ENCODE measurements around the gene SH3BP4.

SH3BP4 gene

DNA sequence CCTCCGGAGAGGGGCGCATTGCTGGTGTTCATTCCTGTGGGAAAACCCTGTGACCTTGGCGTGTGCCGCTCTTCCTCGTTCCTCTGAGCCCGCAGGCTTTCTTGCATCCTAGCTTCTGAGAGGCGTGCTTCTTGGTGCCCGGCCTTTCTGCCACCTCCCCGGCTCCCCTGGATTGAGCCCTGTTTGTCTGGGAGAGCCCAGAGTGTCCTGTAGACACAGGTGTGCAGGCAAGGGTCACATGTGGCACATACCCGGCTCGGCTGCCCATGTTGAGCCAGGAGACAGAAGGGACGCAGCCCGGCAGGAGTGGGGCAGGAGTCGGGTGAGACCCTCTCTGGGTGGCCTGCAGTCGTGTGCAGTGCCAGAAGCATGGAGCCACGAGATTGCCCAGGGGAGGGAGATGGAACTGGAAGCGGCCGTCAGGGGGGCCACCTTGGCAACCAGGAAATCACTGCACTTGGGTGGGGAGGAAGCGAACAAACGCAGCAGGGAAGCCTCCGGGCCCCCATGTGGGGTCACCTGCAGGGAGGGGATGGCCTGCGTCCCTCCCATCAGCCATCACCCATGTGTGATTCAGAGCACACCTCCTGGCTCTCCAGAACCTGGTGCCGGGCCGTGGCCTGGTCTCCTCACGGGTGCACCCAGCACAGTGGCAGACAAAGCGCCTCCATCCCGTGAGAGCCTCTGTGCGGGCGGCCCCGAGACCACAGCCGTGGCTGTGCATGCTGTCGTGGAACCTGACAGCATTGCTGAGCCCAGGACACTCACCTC, 92.9 kb downstream of the SH3BP4 start:
- Histone ChIP-seq H3K9me2 (replicated peaks; ENCODE audit: control insufficient read depth, low read length) (no peaks in the 10 kb centered on the region), H3K4me1 (ENCODE audit: control insufficient read depth, low read length) (no peaks in the 10 kb centered on the region), H3K79me2 (ENCODE audit: control insufficient read depth, low read length) (no peaks in the 10 kb centered on the region), H3K36me3 (ENCODE audit: control insufficient read depth, low read length) (no peaks in the 10 kb centered on the region), H3F3A (ENCODE audit: control insufficient read depth, insufficient read depth) (no peaks in the 10 kb centered on the region), H4K20me1 (ENCODE audit: control insufficient read depth, insufficient read depth, low read depth, low read length) (no peaks in the 10 kb centered on the region), H3K4me3 (ENCODE audit: low read length) (no peak overlapping the region), H3K27ac (ENCODE audit: low read depth, low read length) (no peak overlapping the region), H3K4me2 (ENCODE audit: low read length) (no peak overlapping the region), H3K9me3 (ENCODE audit: control insufficient read depth, insufficient read depth, low read length) (no peaks in the 10 kb centered on the region), H3K27me3 (ENCODE audit: control insufficient read depth, low read length) (no peaks in the 10 kb centered on the region)
- TF ChIP-seq EZH2phosphoT487 (IDR thresholded peaks at IDR 0.05; ENCODE audit: borderline replicate concordance, low read length) = no peak
- TF ChIP-seq, protein P1, sequence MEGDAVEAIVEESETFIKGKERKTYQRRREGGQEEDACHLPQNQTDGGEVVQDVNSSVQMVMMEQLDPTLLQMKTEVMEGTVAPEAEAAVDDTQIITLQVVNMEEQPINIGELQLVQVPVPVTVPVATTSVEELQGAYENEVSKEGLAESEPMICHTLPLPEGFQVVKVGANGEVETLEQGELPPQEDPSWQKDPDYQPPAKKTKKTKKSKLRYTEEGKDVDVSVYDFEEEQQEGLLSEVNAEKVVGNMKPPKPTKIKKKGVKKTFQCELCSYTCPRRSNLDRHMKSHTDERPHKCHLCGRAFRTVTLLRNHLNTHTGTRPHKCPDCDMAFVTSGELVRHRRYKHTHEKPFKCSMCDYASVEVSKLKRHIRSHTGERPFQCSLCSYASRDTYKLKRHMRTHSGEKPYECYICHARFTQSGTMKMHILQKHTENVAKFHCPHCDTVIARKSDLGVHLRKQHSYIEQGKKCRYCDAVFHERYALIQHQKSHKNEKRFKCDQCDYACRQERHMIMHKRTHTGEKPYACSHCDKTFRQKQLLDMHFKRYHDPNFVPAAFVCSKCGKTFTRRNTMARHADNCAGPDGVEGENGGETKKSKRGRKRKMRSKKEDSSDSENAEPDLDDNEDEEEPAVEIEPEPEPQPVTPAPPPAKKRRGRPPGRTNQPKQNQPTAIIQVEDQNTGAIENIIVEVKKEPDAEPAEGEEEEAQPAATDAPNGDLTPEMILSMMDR (IDR thresholded peaks at IDR 0.05; ENCODE audit: low read depth, low read length, poor library complexity, severe bottlenecking) = no peak

DNA sequence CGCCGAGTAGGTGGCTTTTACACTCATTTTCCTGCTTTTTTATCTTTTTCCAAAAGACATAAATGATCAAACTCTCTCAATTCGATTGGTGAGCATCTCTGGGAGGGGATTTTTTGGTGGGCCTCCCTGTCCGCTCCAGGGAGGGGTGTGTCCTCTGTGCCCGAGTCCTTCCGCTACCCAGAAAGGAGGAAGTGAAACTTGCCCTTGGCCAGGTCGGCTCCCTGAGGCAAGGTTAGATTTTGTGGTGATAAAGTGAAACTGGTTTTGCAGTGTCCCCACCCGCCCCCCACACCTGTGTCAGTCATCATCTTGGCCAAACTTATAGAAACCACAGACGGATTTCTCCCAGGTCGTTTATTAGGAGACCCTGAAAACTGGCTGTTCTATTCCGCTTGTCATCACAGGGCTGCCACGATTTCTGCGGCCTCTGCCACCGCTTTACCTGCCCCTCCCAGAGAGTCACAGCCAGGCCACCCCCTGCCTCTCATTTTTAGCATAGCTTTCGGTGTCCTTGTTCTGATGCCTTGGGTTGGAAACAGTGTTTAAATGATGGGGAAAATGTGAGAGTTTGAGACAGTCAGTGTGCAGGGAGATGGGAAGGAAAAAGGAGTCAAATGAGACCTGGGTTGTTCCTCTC, 93.6 kb downstream of the SH3BP4 start:
- Histone ChIP-seq H4K20me1 (ENCODE audit: control insufficient read depth, insufficient read depth, low read depth, low read length) (no peaks in the 10 kb centered on the region), H3K79me2 (ENCODE audit: control insufficient read depth, low read length) (no peaks in the 10 kb centered on the region)

DNA sequence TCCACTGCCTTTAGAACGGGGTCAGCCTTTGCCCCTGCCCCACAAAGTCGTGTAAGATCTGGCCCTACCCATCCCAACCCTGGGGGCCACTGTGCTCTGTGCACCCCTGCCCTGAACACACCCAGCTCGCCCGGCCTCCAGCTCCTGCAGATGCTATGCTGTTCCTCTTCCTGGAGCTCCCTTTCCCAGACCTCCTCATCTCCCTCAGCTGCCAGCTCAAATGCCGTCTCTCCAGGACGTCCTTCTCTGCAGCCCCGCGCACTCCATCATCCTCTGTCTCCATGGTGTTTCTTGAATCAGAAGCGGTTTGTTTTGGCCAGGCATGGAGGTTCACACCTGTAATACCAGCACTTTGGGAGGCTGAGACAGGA, 94.1 kb downstream of the SH3BP4 start:
- Histone ChIP-seq H3F3A (ENCODE audit: control insufficient read depth, insufficient read depth) (no peaks in the 10 kb centered on the region), H3K27ac (ENCODE audit: low read depth, low read length) (no peak overlapping the region), H4K20me1 (ENCODE audit: control insufficient read depth, insufficient read depth, low read depth, low read length) (no peaks in the 10 kb centered on the region), H3K4me2 (ENCODE audit: low read length) (no peak overlapping the region), H3K4me1 (ENCODE audit: control insufficient read depth, low read length) (no peaks in the 10 kb centered on the region), H3K9me3 (ENCODE audit: control insufficient read depth, insufficient read depth, low read length) (no peaks in the 10 kb centered on the region), H3K4me3 (ENCODE audit: low read length) (no peak overlapping the region), H3K27me3 (ENCODE audit: control insufficient read depth, low read length) (no peaks in the 10 kb centered on the region), H3K79me2 (ENCODE audit: control insufficient read depth, low read length) (no peaks in the 10 kb centered on the region), H3K36me3 (ENCODE audit: control insufficient read depth, low read length) (no peaks in the 10 kb centered on the region), H3K9me2 (replicated peaks; ENCODE audit: control insufficient read depth, low read length) (no peaks in the 10 kb centered on the region)
- TF ChIP-seq, protein P1 (IDR thresholded peaks at IDR 0.05; ENCODE audit: low read depth, low read length, poor library complexity, severe bottlenecking) = no peak
- no peak for TF ChIP-seq EZH2phosphoT487 (IDR thresholded peaks at IDR 0.05; ENCODE audit: borderline replicate concordance, low read length)

More for the DNA sequence above, 93.6 kb downstream of the SH3BP4 start:
- Histone ChIP-seq H3K4me3 (ENCODE audit: low read length) (no peak overlapping the region), H3K4me1 (ENCODE audit: control insufficient read depth, low read length) (no peaks in the 10 kb centered on the region), H3K27me3 (ENCODE audit: control insufficient read depth, low read length) (no peaks in the 10 kb centered on the region), H3F3A (ENCODE audit: control insufficient read depth, insufficient read depth) (no peaks in the 10 kb centered on the region), H3K36me3 (ENCODE audit: control insufficient read depth, low read length) (no peaks in the 10 kb centered on the region), H3K27ac (ENCODE audit: low read depth, low read length) (no peak overlapping the region), H3K9me3 (ENCODE audit: control insufficient read depth, insufficient read depth, low read length) (no peaks in the 10 kb centered on the region), H3K4me2 (ENCODE audit: low read length) (no peak overlapping the region), H3K9me2 (replicated peaks; ENCODE audit: control insufficient read depth, low read length) (no peaks in the 10 kb centered on the region)
- TF ChIP-seq, protein P1 (IDR thresholded peaks at IDR 0.05; ENCODE audit: low read depth, low read length, poor library complexity, severe bottlenecking) = no peak
- no peak for TF ChIP-seq EZH2phosphoT487 (IDR thresholded peaks at IDR 0.05; ENCODE audit: borderline replicate concordance, low read length)
